ENCODE results near the gene MAP4K2.

Gene MAP4K2

DNA sequence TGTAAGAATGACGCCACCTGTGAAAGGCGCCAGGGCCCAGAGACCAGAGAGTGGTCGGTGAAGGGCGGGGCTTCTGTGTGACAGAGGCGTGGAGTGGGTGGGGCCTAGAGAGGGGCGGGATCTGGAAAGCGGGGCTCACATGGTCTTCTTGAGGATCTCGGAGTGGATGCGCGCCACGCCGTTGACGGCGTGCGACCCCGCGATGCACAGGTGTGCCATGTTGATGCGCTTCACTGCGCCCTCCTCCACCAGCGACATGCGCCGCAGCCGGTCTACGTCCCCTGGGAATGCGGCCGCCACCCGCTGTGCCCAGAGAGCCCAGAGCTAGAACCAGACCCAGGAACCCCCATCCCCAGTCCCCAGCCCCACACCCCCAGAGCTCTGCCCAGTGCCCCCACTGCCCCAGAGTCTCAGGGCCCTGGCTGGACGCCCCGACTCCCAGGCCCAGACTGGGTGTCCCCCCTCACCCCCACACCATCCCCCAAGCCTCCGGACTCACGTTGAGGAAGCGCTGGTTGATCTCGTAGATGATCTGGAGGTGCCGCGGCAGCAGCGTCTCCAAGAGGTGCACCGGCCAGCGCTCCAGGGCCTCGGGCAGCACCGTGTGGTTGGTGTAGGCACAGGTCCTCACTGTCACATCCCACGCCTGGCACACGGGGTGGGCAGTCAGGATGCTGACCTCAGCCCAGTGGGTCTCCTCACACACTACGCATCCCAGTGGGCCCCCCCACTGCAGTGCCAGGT lies 49.5 kb downstream of the MAP4K2 start:
- TF ChIP-seq CTCF (IDR thresholded peaks at IDR 0.05; ENCODE audit: low read depth, low read length, missing control alignments), result no peak
- no peak for DNase-seq (ENCODE audit: extremely low read depth, low read depth)
- no peak overlapping the region for H3K4me3 ChIP-seq (replicated peaks; ENCODE audit: low read depth, low read length)

DNA sequence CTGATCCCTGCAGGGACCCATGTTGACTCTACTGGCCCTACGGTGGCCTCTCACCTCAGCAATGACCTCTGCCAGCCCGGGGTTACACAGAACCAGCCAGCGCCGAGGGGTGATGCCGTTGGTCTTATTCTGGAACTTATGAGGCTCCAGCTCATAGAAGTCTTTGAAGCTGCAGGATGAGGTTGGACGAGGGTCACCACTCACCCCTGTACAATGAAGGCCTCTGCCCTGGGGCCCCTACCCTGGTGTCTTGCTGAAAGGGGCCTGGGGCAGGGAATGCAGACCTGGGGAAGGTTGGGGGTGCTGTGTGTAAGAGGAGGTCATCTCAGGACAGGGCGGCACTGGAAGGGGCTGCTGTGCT lies 50.0 kb downstream of the MAP4K2 start:
- no peak for TF ChIP-seq CTCF (IDR thresholded peaks at IDR 0.05; ENCODE audit: low read depth, low read length, missing control alignments)
- H3K4me3 ChIP-seq (replicated peaks; ENCODE audit: low read depth, low read length), result no peak overlapping the region
- DNase-seq (ENCODE audit: extremely low read depth, low read depth), result no peak

- no peak overlapping the region for H3K4me3 ChIP-seq (replicated peaks; ENCODE audit: low read depth, low read length)
- no peak for TF ChIP-seq CTCF (IDR thresholded peaks at IDR 0.05; ENCODE audit: low read depth, low read length, missing control alignments)
- no peak for DNase-seq (ENCODE audit: extremely low read depth, low read depth)
Measured at GRCh38 chr11:64752175-64752970, 50.6 kb downstream of the MAP4K2 start.

GRCh38 chr11:64751580-64751979 lies 51.4 kb downstream of the MAP4K2 start:
- H3K4me3 ChIP-seq (replicated peaks; ENCODE audit: low read depth, low read length), result no peak overlapping the region
- no peak for TF ChIP-seq CTCF (IDR thresholded peaks at IDR 0.05; ENCODE audit: low read depth, low read length, missing control alignments)
- DNase-seq (ENCODE audit: extremely low read depth, low read depth), result no peak

DNA sequence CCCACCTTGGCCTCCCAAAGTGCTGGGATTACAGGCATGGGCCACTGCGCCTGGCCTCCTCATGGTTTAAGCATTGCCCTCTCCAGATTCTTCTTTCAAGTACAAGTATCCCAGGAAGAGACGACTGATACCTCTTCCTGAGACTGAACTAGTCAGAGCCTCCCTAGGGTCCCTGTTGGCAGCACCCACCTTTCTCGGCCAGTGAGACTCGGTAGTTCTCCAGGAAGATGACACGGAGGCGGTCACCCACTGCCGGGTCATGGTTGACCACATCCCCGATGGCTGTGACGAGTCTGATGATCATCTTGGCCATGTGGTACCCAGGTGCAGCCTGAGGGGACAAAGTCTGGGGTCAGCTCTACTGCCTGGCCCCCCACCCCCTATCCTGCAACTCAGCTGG lies 51.9 kb downstream of the MAP4K2 start:
- DNase-seq (ENCODE audit: extremely low read depth, low read depth), result no peak
- H3K4me3 ChIP-seq (replicated peaks; ENCODE audit: low read depth, low read length), result no peak overlapping the region
- no peak for TF ChIP-seq CTCF (IDR thresholded peaks at IDR 0.05; ENCODE audit: low read depth, low read length, missing control alignments)

- no peak for TF ChIP-seq CTCF (IDR thresholded peaks at IDR 0.05; ENCODE audit: low read depth, low read length, missing control alignments)
- H3K4me3 ChIP-seq (replicated peaks; ENCODE audit: low read depth, low read length), result no peak overlapping the region
- no peak for DNase-seq (ENCODE audit: extremely low read depth, low read depth)
Measured at GRCh38 chr11:64750361-64751054, 52.5 kb downstream of the MAP4K2 start.
